ENCODE data around the gene TACC2. TPM values are rescaled to one million over a fixed set of nuclear protein-coding genes. Genes with fewer than 3 reads are reported as not detected.

TACC2 gene
- total and polyA plus RNA-seq, 2 experiments from 2014 or later: 30.8 to 35.9 TPM

DNA sequence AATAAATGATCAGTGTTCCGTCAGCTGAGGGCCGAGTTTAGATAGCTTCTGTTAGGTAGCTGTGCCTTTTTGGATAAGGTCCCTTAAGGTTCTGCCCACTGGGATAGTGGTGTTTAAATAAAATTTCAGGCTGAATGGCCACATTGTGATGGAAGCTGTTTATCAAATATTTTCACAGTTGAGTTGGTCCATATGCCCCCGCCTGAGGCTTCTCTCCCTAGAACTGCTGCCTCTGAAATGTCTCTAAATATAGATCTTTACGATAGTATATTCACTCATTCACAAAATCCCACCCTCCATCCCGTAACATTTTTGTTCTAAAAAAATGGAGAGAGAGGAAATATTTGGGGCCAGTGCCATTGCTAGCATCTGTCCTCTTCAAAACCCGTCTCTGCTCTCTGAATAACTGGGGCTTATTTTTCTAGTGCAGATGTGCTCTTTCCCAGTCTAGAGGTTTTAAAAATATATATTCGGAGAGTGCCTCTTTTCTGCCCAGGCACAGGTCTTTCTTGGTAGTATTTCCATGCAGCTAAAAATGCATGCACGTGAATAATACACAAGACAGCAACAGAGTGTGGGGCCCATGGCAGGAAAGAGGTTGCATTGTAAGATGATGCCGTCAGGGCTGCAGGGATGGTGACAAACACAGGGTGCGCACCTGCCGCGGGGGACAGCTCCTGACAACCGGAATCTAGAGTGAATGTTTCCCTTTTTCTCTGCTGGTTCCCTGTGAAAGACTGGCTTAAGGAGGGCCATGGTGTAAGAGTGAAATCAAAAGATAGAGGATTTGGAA is 176.7 kb downstream of the TACC2 start (continued):
- TF ChIP-seq CTCF (conservative IDR thresholded peaks at IDR 0.05; ENCODE audit: low read depth in 2 of 2): no peak
- TF ChIP-seq, protein P1, sequence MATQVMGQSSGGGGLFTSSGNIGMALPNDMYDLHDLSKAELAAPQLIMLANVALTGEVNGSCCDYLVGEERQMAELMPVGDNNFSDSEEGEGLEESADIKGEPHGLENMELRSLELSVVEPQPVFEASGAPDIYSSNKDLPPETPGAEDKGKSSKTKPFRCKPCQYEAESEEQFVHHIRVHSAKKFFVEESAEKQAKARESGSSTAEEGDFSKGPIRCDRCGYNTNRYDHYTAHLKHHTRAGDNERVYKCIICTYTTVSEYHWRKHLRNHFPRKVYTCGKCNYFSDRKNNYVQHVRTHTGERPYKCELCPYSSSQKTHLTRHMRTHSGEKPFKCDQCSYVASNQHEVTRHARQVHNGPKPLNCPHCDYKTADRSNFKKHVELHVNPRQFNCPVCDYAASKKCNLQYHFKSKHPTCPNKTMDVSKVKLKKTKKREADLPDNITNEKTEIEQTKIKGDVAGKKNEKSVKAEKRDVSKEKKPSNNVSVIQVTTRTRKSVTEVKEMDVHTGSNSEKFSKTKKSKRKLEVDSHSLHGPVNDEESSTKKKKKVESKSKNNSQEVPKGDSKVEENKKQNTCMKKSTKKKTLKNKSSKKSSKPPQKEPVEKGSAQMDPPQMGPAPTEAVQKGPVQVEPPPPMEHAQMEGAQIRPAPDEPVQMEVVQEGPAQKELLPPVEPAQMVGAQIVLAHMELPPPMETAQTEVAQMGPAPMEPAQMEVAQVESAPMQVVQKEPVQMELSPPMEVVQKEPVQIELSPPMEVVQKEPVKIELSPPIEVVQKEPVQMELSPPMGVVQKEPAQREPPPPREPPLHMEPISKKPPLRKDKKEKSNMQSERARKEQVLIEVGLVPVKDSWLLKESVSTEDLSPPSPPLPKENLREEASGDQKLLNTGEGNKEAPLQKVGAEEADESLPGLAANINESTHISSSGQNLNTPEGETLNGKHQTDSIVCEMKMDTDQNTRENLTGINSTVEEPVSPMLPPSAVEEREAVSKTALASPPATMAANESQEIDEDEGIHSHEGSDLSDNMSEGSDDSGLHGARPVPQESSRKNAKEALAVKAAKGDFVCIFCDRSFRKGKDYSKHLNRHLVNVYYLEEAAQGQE (IDR thresholded peaks at IDR 0.05; ENCODE audit: unreplicated experiment): no peak

- H3K36me3 Mint-ChIP-seq (ENCODE audit: low read depth): peaks cover 12% of the 10 kb centered on the region
- peaks cover 93% of the 10 kb centered on the region for H3K79me2 ChIP-seq (replicated peaks; ENCODE audit: insufficient read depth)
- TF ChIP-seq ETS1 (IDR thresholded peaks at IDR 0.05) (no peak), STAT1 (IDR thresholded peaks at IDR 0.05; ENCODE audit: unreplicated experiment) (no peak), CTCF (conservative IDR thresholded peaks at IDR 0.05; ENCODE audit: low read depth in 2 of 2) (no peak), ZNF331 (CRISPR knock-in tag; IDR thresholded peaks at IDR 0.05; ENCODE audit: low read depth) (no peak), CREB1 (CRISPR knock-in tag; IDR thresholded peaks at IDR 0.05; ENCODE audit: low read depth) (no peak), NANOG (IDR thresholded peaks at IDR 0.05; ENCODE audit: borderline replicate concordance) (no peak), ZNF114 (CRISPR knock-in tag; IDR thresholded peaks at IDR 0.05) (no peak), EZH2phosphoT487 (IDR thresholded peaks at IDR 0.05; ENCODE audit: unreplicated experiment) (no peak)
- TF ChIP-seq, protein P1 (IDR thresholded peaks at IDR 0.05; ENCODE audit: unreplicated experiment): no peak
Measured at GRCh38 chr10:122168101-122168500, 179.1 kb downstream of the TACC2 start.

More at GRCh38 chr10:122168101-122168500, 179.1 kb downstream of the TACC2 start:
- Histone ChIP-seq H3K27ac (ENCODE audit: low read depth) (0 out of 2 replicates have a peak overlapping the region, but pooled peaks have one; percentile 26), H3F3A (replicated peaks; ENCODE audit: low read depth) (no peaks in the 10 kb centered on the region), H3K9me2 (ENCODE audit: insufficient read depth) (no peaks in the 10 kb centered on the region), H3K4me2 (no peak overlapping the region), H4K20me1 (replicated peaks; ENCODE audit: insufficient read depth) (peaks cover 31% of the 10 kb centered on the region), H3K4me3 (no peak overlapping the region), H2AFZ (no peak overlapping the region), H3K36me3 (ENCODE audit: insufficient read depth) (no peaks in the 10 kb centered on the region), H3K27me3 (ENCODE audit: insufficient read depth) (peaks cover 6% of the 10 kb centered on the region), H3K4me1 (ENCODE audit: insufficient read depth) (peaks cover 87% of the 10 kb centered on the region)
- no peak overlapping the region for H3K4me3 Mint-ChIP-seq
- H3K9me3 Mint-ChIP-seq: no peaks in the 10 kb centered on the region
- H3K27ac Mint-ChIP-seq: no peak overlapping the region
- DNase-seq (ENCODE audit: low spot score) (no peak), ATAC-seq (no peak)
- H3K27me3 Mint-ChIP-seq (ENCODE audit: insufficient read depth, low read depth, poor library complexity): peaks cover 23% of the 10 kb centered on the region
- H3K4me1 Mint-ChIP-seq: peaks cover 78% of the 10 kb centered on the region
